DOHH2 (cell line): ENCODE measurements around the gene RSBN1L.

ENCODE experiments used
- CTCF ChIP-seq: fragments of 200-600 bp; sonication (generic); IDR thresholded peaks from one replicate; pipeline ENCODE4 v1.5.1; 2014; ENCODE audit warnings: antibody characterized with exemption, mild to moderate bottlenecking, low read depth, low read length; ENCODE audit not compliant: poor library complexity, severe bottlenecking
- EZH2phosphoT487 ChIP-seq: fragments of 200-600 bp; sonication (generic); IDR thresholded peaks from 2 replicates; pipeline ENCODE4 v1.6.1; 2017; ENCODE audit warnings: borderline replicate concordance, mild to moderate bottlenecking, antibody characterized with exemption, low read length, moderate library complexity, mixed read lengths

- no peak for TF ChIP-seq CTCF
- TF ChIP-seq EZH2phosphoT487: no peak
Measured at GRCh38 chr7:77665161-77665560, 31.1 kb upstream of the RSBN1L start.
